22Rv1 (cell line): ENCODE data around the gene DDX46.
"Not testable (repeated sequence)": the region's sequence is repeated elsewhere in the genome, so short reads cannot be mapped to it uniquely, and the experiment has no call there.

Experiments used
- H3K27ac ChIP-seq: fragments of 450-650 bp; 2 replicates; pipeline ENCODE4 v1.5.1; 2017
- CTCF ChIP-seq: fragments of 450-650 bp; IDR thresholded peaks from 2 replicates; pipeline ENCODE4 v1.5.1; 2017; ENCODE audit warnings: mild to moderate bottlenecking
- ZFX ChIP-seq: fragments of 450-650 bp; IDR thresholded peaks from 2 replicates; pipeline ENCODE4 v1.6.1; 2017; ENCODE audit warnings: antibody characterized with exemption, borderline replicate concordance

The DDX46 gene

GRCh38 chr5:134835623-134836022 is 77.0 kb downstream of the DDX46 start:
- TF ChIP-seq CTCF = no peak
- no peak for TF ChIP-seq ZFX
- no peak overlapping the region for H3K27ac ChIP-seq

- TF ChIP-seq CTCF (no peak), ZFX (no peak)
- H3K27ac ChIP-seq = no peak overlapping the region
These were observed 79.1 kb downstream of the DDX46 start for GRCh38 chr5:134837530-134838181.

GRCh38 chr5:134838361-134838760 is 79.8 kb downstream of the DDX46 start:
- H3K27ac ChIP-seq = not testable (repeated sequence)

GRCh38 chr5:134840811-134841210 is 82.2 kb downstream of the DDX46 start:
- no peak for TF ChIP-seq CTCF
- TF ChIP-seq ZFX = no peak
- H3K27ac ChIP-seq = no peak overlapping the region

GRCh38 chr5:134844252-134844651 is 85.7 kb downstream of the DDX46 start:
- no peak for TF ChIP-seq ZFX
- no peak for TF ChIP-seq CTCF
- peak overlapping the region; percentile 90 for H3K27ac ChIP-seq

- H3K27ac ChIP-seq = peak overlapping the region; percentile 90
- TF ChIP-seq ZFX = no peak
- TF ChIP-seq CTCF = no peak
These were observed 86.8 kb downstream of the DDX46 start for GRCh38 chr5:134845335-134845851.

- H3K27ac ChIP-seq = peak within 1 kb of the TSS; percentile 90
- TF ChIP-seq ZFX (no peak), CTCF (no peak)
These were observed 87.5 kb downstream of the DDX46 start, which contains the start of gene C5orf24 for GRCh38 chr5:134845852-134846640. TSS of gene C5orf24 (plus strand) at chr5:134845968. CDS start at chr5:134854901, 8,933 bp downstream.
